DND-41 (cell line): ENCODE data around the gene BEST2.

ENCODE experiments used
- EZH2 ChIP-seq: IDR thresholded peaks from 3 replicates; pipeline ENCODE4 v1.6.1; 2012; ENCODE audit warnings: borderline replicate concordance, low read depth, mild to moderate bottlenecking, moderate library complexity, low read length, inconsistent platforms; ENCODE audit not compliant: severe bottlenecking
- TF ChIP-seq, protein P1 (sequence below): IDR thresholded peaks from 2 replicates; pipeline ENCODE4 v1.5.1; 2012; ENCODE audit warnings: borderline replicate concordance, low read length, moderate library complexity, mild to moderate bottlenecking; ENCODE audit not compliant: poor library complexity, severe bottlenecking; ENCODE audit errors: extremely low read depth

DNA sequence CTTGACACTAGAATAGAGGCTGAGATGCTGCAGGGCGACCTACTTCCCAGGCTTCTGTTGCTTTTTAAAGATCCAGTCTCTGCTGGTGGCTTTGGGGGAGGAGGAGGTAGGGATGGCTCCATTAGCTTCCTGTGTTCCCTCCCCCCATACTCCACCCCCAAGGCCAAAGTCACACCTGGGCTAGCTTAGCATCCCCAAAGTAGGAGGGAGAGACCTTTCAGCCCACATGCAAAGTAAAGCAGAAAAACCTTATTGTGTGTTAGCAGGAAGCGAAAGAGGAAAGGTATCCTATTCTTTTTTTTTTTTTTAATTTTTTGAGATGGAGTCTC, 24.6 kb upstream of the BEST2 start:
- no peak for TF ChIP-seq EZH2
- TF ChIP-seq, protein P1, sequence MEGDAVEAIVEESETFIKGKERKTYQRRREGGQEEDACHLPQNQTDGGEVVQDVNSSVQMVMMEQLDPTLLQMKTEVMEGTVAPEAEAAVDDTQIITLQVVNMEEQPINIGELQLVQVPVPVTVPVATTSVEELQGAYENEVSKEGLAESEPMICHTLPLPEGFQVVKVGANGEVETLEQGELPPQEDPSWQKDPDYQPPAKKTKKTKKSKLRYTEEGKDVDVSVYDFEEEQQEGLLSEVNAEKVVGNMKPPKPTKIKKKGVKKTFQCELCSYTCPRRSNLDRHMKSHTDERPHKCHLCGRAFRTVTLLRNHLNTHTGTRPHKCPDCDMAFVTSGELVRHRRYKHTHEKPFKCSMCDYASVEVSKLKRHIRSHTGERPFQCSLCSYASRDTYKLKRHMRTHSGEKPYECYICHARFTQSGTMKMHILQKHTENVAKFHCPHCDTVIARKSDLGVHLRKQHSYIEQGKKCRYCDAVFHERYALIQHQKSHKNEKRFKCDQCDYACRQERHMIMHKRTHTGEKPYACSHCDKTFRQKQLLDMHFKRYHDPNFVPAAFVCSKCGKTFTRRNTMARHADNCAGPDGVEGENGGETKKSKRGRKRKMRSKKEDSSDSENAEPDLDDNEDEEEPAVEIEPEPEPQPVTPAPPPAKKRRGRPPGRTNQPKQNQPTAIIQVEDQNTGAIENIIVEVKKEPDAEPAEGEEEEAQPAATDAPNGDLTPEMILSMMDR, result no peak
